NT2/D1 (cell line): ENCODE data around the gene OSBPL7.

Source experiments
- SUZ12 ChIP-seq: IDR thresholded peaks from 2 replicates; pipeline ENCODE4 v1.6.1; 2011; ENCODE audit not compliant: insufficient read length, insufficient read depth; ENCODE audit errors: extremely low read depth
- YY1 ChIP-seq: IDR thresholded peaks from 2 replicates; pipeline ENCODE4 v1.6.1; 2011; ENCODE audit not compliant: insufficient read length, insufficient read depth
- ZNF274 ChIP-seq: IDR thresholded peaks from 2 replicates; pipeline ENCODE4 v1.6.1; 2011; ENCODE audit warnings: mild to moderate bottlenecking, low read depth, low read length

DNA sequence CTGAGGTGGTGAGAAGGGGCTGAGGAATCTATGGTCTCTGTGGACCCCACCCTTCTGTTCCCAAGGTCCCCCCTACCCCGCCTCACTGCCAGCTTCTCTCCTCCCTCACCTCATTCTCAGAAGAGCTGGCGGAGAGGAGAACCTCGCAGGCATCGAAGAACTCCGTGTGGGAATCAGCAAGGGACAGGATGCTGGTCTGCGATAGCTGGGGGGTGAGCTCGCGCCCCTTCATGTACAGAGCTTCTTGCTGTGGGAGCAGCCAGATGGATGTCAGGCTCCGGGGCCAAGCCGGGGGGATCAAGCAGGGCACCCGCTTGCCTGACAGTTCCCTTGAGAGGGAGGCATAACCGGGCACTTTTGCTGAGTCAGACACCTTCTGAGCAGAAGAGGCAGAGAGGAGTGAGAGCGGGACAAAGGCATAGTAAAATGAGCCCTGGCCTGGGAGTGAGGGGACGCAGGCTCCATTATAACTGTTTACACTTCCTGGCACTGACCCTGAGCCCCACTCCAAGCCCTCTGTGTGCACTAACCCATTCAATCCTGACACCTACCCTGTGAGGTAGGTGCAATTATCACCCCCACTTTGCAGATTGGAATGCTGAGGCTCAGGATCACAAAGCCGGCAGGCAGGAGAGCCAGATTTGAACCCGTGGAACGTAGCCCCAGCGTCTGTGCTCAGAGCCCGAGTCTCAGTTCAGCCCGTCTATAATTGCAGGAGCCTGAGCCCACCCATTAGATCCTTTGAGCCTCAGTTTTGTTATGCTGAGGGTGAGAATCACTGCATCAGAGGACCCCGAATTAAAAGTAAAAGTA lies 6.3 kb downstream of the OSBPL7 start:
- no peak for TF ChIP-seq ZNF274
- no peak for TF ChIP-seq YY1
- TF ChIP-seq SUZ12 = no peak
